ENCODE measurements around the gene NUFIP2.

GRCh38 chr17:29210879-29211278, 83.1 kb downstream of the NUFIP2 start:
- no peak for TF ChIP-seq EGR1 (IDR thresholded peaks at IDR 0.05)
- no peak for TF ChIP-seq RAD21 (IDR thresholded peaks at IDR 0.05; ENCODE audit: low read depth)
- no peak for TF ChIP-seq EP300 (IDR thresholded peaks at IDR 0.05; ENCODE audit: borderline replicate concordance)
- no peak for TF ChIP-seq FOXM1 (IDR thresholded peaks at IDR 0.05; ENCODE audit: borderline replicate concordance, low read depth)
- TF ChIP-seq TAF1 (IDR thresholded peaks at IDR 0.05; ENCODE audit: low read depth) = no peak
- no peak for TF ChIP-seq NFIC (IDR thresholded peaks at IDR 0.05)
- TF ChIP-seq MAX (IDR thresholded peaks at IDR 0.05) = no peak

Measured in Ishikawa (cell line).